Epithelial cell of esophagus (primary cell): Measurements from ENCODE around the gene GPATCH3.
A peak's percentile ranks its signal among the peaks of the same experiment; 100 is the strongest.

Source experiments
- DNase-seq: peaks from one replicate; pipeline ENCODE4 v3.0.0; 2010; ENCODE audit warnings: low read depth
- H3K4me3 ChIP-seq: 2 replicates; pipeline ENCODE4 v1.5.1; 2011; ENCODE audit warnings: mild to moderate bottlenecking, low read length, control low read depth
- TF ChIP-seq, protein P1 (sequence below): IDR thresholded peaks from 2 replicates; pipeline ENCODE4 v1.5.1; 2011; ENCODE audit warnings: low read depth, mild to moderate bottlenecking, low read length, control low read depth, inconsistent platforms; ENCODE audit not compliant: insufficient read depth; ENCODE audit errors: missing control alignments

Gene GPATCH3

DNA sequence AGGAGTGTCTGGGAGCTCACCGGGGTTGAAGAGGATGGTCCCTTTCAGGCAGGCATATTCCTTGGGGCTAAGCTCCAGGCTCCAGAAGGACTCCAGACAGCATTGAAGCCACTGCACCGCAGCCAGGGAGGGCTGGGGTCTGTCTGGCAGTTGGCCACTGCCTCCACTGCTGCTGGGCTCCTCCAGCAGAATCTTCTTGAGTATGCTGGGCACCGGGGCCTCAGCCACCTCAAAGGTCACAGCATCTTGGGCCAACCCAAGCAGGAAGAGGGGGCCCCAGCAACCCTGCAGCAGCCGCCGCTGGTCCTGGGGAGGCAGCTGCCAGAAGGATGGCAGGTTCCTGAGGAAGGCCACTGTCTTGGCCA is 13.1 kb upstream of the GPATCH3 start:
- no peak for DNase-seq
- TF ChIP-seq, protein P1, sequence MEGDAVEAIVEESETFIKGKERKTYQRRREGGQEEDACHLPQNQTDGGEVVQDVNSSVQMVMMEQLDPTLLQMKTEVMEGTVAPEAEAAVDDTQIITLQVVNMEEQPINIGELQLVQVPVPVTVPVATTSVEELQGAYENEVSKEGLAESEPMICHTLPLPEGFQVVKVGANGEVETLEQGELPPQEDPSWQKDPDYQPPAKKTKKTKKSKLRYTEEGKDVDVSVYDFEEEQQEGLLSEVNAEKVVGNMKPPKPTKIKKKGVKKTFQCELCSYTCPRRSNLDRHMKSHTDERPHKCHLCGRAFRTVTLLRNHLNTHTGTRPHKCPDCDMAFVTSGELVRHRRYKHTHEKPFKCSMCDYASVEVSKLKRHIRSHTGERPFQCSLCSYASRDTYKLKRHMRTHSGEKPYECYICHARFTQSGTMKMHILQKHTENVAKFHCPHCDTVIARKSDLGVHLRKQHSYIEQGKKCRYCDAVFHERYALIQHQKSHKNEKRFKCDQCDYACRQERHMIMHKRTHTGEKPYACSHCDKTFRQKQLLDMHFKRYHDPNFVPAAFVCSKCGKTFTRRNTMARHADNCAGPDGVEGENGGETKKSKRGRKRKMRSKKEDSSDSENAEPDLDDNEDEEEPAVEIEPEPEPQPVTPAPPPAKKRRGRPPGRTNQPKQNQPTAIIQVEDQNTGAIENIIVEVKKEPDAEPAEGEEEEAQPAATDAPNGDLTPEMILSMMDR, result no peak
- no peak overlapping the region for H3K4me3 ChIP-seq

- TF ChIP-seq, protein P1, result no peak
- no peak for DNase-seq
- no peak overlapping the region for H3K4me3 ChIP-seq
Observed at GRCh38 chr1:26912147-26912490, 11.9 kb upstream of the GPATCH3 start.

DNA sequence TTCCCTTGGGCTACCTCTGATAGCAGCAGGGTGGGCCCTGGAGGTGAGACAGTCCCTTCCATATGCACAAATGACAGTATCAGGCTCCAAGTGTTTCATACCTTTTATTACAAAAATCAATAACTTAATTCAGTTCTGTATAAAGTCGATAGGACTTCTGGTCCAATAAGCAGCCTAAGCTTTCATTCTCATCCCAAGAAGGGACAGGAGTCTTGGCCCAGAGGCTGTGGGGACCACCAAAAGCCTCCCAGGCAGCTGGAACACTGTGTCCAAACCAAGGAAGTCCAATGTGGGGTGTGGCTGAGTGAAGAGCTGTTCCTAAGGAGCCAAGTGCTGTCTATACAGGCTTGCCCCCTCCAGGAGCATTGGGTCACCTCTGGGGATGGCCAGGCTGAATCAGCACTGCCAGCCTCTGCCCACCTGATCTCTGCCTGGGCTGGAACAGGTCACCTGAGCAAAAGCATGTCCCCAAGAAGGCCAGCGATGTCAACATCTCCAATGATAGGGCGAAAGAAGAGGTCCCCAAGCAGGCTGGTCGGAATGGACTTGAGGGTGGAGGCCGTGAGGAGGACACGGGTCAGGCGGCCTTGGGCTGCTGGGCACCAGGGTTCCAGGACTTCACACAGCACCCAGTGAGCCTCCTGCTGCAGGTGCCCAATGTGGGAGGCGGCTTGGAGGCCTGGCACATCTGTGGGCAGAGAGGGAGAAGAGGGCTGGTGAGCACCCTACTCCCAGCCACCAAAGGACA is 11.3 kb upstream of the GPATCH3 start:
- TF ChIP-seq, protein P1, result no peak
- DNase-seq, result no peak
- no peak overlapping the region for H3K4me3 ChIP-seq

DNA sequence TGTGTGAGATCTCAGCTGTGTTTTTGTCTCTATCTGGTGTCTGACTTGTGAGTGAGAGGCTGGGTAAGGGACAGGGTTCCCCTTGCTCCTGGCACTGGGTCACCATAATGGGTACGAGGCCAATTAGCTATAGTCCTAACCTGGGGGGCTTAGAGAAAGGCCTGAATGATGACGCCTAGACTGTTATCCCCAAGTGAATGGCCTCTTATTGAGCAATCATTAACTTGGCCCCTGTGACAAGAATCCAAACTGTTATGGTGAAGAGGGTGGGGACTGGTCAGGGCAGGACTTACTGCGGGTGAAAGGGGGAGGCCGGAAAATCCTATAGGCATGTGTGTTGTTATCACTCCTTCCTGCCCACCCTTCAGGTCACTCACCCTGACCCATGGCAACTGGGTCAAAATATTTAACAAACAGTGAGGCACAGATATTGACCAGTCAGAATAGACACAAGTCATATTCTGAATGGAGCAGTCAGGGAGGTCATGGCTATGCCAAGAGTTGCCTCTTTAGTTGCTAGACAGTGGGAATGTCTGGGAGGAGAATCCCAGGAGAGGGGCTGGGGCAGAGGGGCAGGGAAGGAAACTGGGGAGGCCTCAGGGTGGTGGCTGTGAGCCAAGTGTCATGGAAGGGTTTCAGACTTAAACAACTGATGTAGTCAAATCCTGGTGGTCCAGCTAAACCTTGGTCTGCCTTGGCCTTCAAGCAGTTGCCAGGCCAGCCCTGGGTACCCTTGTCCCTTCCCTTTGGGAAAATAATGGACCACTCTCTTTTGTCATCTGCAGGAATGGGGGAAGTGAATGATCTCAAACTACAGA is 10.3 kb upstream of the GPATCH3 start:
- no peak overlapping the region for H3K4me3 ChIP-seq
- DNase-seq, result no peak
- TF ChIP-seq, protein P1, result no peak

GRCh38 chr1:26909951-26910342 is 9.7 kb upstream of the GPATCH3 start:
- TF ChIP-seq, protein P1, result no peak
- DNase-seq, result no peak
- H3K4me3 ChIP-seq, result no peak overlapping the region

GRCh38 chr1:26907071-26907917 is 7.0 kb upstream of the GPATCH3 start:
- TF ChIP-seq, protein P1, result no peak
- H3K4me3 ChIP-seq, result no peak overlapping the region
- peak; percentile 95 for DNase-seq
